Measurements from ENCODE around the gene PHACTR1.

DNA sequence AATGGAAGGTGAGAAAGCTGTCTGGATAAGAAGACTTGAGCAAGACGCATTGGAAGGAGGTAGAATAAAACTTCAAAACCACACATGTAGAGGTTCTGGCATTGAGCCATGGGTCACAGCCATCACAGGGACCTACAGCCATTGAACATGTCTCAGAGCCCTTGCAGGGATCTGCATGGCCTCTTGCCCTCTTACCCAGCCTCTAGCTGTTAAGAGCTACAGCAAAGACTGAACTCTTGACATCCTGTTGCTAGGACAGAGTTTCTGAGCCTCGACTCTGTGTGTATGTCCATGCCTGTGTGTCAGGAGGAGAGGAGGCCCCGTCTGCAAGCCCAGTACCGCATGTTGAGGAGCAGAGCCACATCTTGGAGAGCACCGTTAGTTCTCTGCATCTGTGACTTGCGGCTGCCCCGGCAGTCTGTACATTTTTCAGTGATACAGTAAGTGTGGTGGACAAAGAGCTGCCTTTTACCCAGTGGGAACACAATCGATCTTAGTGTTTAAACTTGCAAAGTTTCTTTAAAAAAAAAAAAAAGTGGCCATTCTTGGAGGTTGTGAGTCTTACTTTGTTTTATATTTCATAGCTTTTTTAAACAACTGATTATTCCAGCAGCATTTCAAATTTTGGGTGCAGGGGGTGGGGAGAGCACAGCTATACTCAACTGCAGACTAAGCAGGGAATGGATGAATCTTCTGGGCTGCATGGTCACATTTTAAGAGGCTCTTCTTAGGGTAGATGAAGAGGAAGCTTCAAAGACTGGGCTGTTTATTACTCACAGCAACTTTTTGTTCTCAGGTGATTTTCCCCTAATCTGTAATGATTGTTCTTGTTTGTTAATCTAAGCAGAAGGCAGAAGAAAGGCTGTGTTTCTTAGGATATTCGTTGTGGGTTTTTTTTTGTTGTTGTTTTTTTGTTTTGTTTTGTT is 523.2 kb downstream of the PHACTR1 start:
- TF ChIP-seq, protein P1, sequence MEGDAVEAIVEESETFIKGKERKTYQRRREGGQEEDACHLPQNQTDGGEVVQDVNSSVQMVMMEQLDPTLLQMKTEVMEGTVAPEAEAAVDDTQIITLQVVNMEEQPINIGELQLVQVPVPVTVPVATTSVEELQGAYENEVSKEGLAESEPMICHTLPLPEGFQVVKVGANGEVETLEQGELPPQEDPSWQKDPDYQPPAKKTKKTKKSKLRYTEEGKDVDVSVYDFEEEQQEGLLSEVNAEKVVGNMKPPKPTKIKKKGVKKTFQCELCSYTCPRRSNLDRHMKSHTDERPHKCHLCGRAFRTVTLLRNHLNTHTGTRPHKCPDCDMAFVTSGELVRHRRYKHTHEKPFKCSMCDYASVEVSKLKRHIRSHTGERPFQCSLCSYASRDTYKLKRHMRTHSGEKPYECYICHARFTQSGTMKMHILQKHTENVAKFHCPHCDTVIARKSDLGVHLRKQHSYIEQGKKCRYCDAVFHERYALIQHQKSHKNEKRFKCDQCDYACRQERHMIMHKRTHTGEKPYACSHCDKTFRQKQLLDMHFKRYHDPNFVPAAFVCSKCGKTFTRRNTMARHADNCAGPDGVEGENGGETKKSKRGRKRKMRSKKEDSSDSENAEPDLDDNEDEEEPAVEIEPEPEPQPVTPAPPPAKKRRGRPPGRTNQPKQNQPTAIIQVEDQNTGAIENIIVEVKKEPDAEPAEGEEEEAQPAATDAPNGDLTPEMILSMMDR (IDR thresholded peaks at IDR 0.05) = no peak
- no peak for TF ChIP-seq POLR2A (IDR thresholded peaks at IDR 0.05)
